ENCODE results near the gene RPS6KL1.
A peak's percentile ranks its signal among the peaks of the same experiment; 100 is the strongest.

Gene RPS6KL1

GRCh38 chr14:74917646-74918081, 5.4 kb downstream of the RPS6KL1 start:
- DNase-seq (ENCODE audit: low read depth) = peak; percentile 22
- TF ChIP-seq, protein P1, sequence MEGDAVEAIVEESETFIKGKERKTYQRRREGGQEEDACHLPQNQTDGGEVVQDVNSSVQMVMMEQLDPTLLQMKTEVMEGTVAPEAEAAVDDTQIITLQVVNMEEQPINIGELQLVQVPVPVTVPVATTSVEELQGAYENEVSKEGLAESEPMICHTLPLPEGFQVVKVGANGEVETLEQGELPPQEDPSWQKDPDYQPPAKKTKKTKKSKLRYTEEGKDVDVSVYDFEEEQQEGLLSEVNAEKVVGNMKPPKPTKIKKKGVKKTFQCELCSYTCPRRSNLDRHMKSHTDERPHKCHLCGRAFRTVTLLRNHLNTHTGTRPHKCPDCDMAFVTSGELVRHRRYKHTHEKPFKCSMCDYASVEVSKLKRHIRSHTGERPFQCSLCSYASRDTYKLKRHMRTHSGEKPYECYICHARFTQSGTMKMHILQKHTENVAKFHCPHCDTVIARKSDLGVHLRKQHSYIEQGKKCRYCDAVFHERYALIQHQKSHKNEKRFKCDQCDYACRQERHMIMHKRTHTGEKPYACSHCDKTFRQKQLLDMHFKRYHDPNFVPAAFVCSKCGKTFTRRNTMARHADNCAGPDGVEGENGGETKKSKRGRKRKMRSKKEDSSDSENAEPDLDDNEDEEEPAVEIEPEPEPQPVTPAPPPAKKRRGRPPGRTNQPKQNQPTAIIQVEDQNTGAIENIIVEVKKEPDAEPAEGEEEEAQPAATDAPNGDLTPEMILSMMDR (conservative IDR thresholded peaks at IDR 0.05; ENCODE audit: control insufficient read depth, insufficient read depth, low read depth, low read length) = no peak
- H3K4me3 ChIP-seq (ENCODE audit: control insufficient read depth, low read depth, low read length) = no peak overlapping the region

DNA sequence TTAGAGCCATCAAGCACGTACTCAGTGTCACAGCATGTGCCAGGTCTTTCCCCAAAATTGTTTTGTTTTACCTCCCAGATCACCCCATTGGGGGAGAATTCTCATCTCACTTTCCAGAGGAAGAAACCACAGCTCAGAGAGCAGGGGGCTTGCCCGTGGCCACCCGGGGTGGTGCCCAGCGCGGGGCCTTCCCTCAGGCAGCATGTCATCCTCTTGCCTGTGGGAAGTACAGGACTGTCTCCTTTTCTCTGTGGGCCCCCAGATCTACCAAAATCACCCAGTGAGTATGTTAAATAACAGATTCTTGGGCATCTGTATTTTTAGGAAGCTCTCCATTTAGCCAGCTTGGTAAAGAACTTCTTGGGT, 5.9 kb downstream of the RPS6KL1 start:
- H3K4me3 ChIP-seq (ENCODE audit: control insufficient read depth, low read depth, low read length) = no peak overlapping the region
- DNase-seq (ENCODE audit: low read depth) = no peak
- TF ChIP-seq, protein P1 (conservative IDR thresholded peaks at IDR 0.05; ENCODE audit: control insufficient read depth, insufficient read depth, low read depth, low read length) = no peak

DNA sequence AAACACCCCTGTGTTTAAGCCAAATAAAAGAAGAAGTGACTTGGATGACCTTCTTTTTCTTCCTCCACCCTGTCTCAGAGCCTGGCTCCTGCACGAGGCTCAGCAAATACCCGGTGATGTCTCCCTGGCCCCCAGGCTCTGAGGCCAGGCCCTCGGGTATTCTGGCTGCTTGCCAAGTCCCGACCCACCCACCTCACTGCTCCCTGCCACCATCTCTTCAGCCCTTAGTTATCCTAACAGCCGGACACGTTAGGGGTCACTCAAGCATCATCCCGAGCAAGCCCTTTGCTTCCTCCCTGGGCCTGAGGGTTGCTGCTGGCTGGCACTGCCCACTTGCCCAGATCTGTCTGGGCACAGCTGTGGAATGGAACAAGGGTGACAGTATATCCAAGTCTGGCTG, 7.2 kb downstream of the RPS6KL1 start:
- no peak overlapping the region for H3K4me3 ChIP-seq (ENCODE audit: control insufficient read depth, low read depth, low read length)
- no peak for DNase-seq (ENCODE audit: low read depth)
- TF ChIP-seq, protein P1 (conservative IDR thresholded peaks at IDR 0.05; ENCODE audit: control insufficient read depth, insufficient read depth, low read depth, low read length) = no peak

DNA sequence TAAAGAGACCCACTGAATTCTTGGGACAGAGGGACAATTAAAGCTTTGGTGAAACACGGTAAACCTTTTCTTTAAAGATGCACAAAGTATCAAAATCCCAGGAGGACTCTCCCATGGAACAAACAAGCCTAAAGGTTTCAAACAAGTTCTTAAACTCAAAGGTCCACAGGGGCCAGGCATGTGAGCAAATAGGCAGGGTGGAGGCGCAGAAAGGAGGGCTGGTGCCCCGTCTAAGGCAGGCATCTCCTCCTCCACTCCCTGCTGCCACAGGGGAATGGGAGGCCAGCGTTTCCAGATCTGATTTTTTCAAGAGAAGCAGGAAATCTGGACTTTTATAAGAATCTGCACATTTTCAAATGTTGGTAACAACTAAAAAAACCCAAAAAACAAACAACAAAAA, 7.6 kb downstream of the RPS6KL1 start:
- DNase-seq (ENCODE audit: low read depth) = no peak
- TF ChIP-seq, protein P1 (conservative IDR thresholded peaks at IDR 0.05; ENCODE audit: control insufficient read depth, insufficient read depth, low read depth, low read length) = no peak
- no peak overlapping the region for H3K4me3 ChIP-seq (ENCODE audit: control insufficient read depth, low read depth, low read length)

GRCh38 chr14:74913986-74914573, 9.0 kb downstream of the RPS6KL1 start:
- DNase-seq (ENCODE audit: low read depth) = peak; percentile 82
- H3K4me3 ChIP-seq (ENCODE audit: control insufficient read depth, low read depth, low read length) = no peak overlapping the region
- TF ChIP-seq, protein P1 (conservative IDR thresholded peaks at IDR 0.05; ENCODE audit: control insufficient read depth, insufficient read depth, low read depth, low read length) = peak; percentile 96

GRCh38 chr14:74913393-74913910, 9.6 kb downstream of the RPS6KL1 start:
- H3K4me3 ChIP-seq (ENCODE audit: control insufficient read depth, low read depth, low read length) = no peak overlapping the region
- TF ChIP-seq, protein P1 (conservative IDR thresholded peaks at IDR 0.05; ENCODE audit: control insufficient read depth, insufficient read depth, low read depth, low read length) = no peak
- no peak for DNase-seq (ENCODE audit: low read depth)
